Hepatocyte (in vitro differentiated cells): Measurements from ENCODE around the gene ARSG.

Experiments used
- EZH2 ChIP-seq: fragments of 200-600 bp; sonication (generic); IDR thresholded peaks from 2 replicates; pipeline ENCODE4 v1.6.1; 2016; ENCODE audit warnings: antibody characterized with exemption, mild to moderate bottlenecking, borderline replicate concordance
- EZH2phosphoT487 ChIP-seq: fragments of 200-600 bp; sonication (generic); IDR thresholded peaks from one replicate; pipeline ENCODE4 v1.6.1; 2018; ENCODE audit warnings: antibody characterized with exemption, mild to moderate bottlenecking, low read depth, moderate library complexity; ENCODE audit not compliant: unreplicated experiment, severe bottlenecking
- TF ChIP-seq, protein P1 (sequence below): fragments of 200-600 bp; sonication (generic); IDR thresholded peaks from 2 replicates; pipeline ENCODE4 v1.5.1; 2016; ENCODE audit warnings: antibody characterized with exemption, mild to moderate bottlenecking; ENCODE audit not compliant: poor library complexity

DNA sequence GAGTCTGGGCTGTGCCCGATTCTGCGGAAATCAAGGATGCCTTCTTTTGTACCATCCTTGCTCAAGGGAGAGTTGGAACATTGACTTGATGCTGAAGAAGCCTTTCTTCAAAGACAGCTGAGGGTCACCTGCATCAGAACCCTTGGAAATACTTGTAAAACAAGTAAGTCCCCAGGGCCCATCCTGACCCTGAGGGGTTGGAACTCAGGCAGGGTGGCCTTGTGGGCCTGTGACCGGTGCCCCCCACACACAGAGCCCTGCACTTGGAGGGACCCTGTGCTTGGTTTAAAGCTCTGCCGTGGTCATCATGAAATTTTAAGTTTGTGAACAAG, 109.1 kb downstream of the ARSG start:
- TF ChIP-seq, protein P1, sequence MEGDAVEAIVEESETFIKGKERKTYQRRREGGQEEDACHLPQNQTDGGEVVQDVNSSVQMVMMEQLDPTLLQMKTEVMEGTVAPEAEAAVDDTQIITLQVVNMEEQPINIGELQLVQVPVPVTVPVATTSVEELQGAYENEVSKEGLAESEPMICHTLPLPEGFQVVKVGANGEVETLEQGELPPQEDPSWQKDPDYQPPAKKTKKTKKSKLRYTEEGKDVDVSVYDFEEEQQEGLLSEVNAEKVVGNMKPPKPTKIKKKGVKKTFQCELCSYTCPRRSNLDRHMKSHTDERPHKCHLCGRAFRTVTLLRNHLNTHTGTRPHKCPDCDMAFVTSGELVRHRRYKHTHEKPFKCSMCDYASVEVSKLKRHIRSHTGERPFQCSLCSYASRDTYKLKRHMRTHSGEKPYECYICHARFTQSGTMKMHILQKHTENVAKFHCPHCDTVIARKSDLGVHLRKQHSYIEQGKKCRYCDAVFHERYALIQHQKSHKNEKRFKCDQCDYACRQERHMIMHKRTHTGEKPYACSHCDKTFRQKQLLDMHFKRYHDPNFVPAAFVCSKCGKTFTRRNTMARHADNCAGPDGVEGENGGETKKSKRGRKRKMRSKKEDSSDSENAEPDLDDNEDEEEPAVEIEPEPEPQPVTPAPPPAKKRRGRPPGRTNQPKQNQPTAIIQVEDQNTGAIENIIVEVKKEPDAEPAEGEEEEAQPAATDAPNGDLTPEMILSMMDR = no peak
- TF ChIP-seq EZH2 (no peak), EZH2phosphoT487 (no peak)
